Testis (tissue), 2 donors: ENCODE results near the gene GABRA4.

Experiments
- POLR2A ChIP-seq: fragments of 450-650 bp; IDR thresholded peaks from one replicate; pipeline ENCODE4 v1.6.1; 2017; ENCODE audit warnings: antibody characterized with exemption, mild to moderate bottlenecking, moderate library complexity
- TF ChIP-seq, protein P1 (sequence below), 3 experiments: fragments of 450-650 bp in 2 of 3; fragments of 200-600 bp in 1 of 3; sonication (generic) in 1 of 3; IDR thresholded peaks; one replicate each; pipeline ENCODE4 v1.5.1; 2016 to 2019; ENCODE audit warnings: antibody characterized with exemption in 3 of 3, mild to moderate bottlenecking in 2 of 3, moderate library complexity in 1 of 3

DNA sequence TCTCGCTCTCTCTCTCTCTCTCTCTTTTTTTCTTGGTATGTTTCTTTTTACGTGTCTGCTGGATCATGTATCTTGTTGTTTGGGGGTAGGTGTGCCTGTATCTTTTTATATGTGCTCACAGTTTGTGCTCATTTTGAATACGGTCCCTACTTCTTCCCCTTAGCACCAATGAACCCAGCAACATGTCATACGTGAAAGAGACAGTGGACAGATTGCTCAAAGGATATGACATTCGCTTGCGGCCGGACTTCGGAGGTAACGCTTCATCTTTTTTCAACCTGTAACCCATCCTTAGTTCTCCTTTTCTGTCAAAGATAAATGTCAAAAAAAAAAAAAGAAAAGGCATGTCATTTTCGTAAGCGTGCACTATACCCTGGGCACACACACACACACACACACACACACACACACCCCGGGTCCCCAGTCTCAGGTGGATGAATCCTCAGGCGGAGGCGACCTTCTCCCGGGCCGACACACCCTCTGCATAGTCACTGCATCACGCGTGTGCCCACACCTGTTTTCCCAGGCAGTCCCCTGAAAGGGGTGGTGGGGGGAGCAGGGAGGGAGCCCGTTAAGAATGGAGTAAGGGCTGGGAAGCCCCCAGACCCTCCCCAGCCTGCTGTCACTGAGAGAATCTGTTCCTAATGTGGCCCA, 38.5 kb upstream of the GABRA4 start:
- TF ChIP-seq, protein P1, sequence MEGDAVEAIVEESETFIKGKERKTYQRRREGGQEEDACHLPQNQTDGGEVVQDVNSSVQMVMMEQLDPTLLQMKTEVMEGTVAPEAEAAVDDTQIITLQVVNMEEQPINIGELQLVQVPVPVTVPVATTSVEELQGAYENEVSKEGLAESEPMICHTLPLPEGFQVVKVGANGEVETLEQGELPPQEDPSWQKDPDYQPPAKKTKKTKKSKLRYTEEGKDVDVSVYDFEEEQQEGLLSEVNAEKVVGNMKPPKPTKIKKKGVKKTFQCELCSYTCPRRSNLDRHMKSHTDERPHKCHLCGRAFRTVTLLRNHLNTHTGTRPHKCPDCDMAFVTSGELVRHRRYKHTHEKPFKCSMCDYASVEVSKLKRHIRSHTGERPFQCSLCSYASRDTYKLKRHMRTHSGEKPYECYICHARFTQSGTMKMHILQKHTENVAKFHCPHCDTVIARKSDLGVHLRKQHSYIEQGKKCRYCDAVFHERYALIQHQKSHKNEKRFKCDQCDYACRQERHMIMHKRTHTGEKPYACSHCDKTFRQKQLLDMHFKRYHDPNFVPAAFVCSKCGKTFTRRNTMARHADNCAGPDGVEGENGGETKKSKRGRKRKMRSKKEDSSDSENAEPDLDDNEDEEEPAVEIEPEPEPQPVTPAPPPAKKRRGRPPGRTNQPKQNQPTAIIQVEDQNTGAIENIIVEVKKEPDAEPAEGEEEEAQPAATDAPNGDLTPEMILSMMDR (IDR thresholded peaks at IDR 0.05): no peak
- TF ChIP-seq POLR2A: no peak
